ENCODE results near the gene NPLOC4. TPM values are rescaled to one million over a fixed set of nuclear protein-coding genes. Genes with fewer than 3 reads are reported as not detected.

NPLOC4 gene
- total and polyA plus RNA-seq, 2 of the 8 experiments (the other 6 are each of a cell fraction or from before 2014, with no cell fraction given) = 70.7 to 92.7 TPM

DNA sequence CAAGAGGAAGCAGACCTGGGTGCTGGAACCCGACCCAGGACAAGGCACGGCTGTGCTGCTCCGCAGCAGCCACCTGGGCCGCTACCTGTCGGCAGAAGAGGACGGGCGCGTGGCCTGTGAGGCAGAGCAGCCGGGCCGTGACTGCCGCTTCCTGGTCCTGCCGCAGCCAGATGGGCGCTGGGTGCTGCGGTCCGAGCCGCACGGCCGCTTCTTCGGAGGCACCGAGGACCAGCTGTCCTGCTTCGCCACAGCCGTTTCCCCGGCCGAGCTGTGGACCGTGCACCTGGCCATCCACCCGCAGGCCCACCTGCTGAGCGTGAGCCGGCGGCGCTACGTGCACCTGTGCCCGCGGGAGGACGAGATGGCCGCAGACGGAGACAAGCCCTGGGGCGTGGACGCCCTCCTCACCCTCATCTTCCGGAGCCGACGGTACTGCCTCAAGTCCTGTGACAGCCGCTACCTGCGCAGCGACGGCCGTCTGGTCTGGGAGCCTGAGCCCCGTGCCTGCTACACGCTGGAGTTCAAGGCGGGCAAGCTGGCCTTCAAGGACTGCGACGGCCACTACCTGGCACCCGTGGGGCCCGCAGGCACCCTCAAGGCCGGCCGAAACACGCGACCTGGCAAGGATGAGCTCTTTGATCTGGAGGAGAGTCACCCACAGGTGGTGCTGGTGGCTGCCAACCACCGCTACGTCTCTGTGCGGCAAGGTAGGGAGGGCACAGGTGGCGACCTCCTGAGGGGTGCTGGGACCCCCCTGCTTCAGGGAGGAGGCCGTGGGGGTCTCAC lies 108.1 kb downstream of the NPLOC4 start:
- POLR2A ChIA-PET (ENCODE audit: partially characterized antibody) = interaction anchor here (1.2 to 30.5 kb wide), 5 partner anchors 9 to 32 kb away, joined by 3 to 1004 read pairs (median 15); partner anchors contain the start of gene ACTG1
- H2BK20ac ChIP-seq (ENCODE audit: low read length) = no peak overlapping the region
- peaks cover 0 to 7% of the 10 kb centered on the region in 2 experiments for H4K20me1 ChIP-seq (replicated peaks in 1 of 2; ENCODE audit: control insufficient read depth in 1 of 2, insufficient read depth in 2 of 2, low read length in 2 of 2)
- H4K8ac ChIP-seq (ENCODE audit: extremely low read depth, insufficient read depth, low read length) = no peak overlapping the region
- no peak overlapping the region for H3K9ac ChIP-seq (replicated peaks in 1 of 4; ENCODE audit: extremely low read depth in 1 of 4, low read depth in 3 of 4, low read length in 3 of 4)
- H3K27me3 ChIP-seq (replicated peaks in 1 of 4; ENCODE audit: control insufficient read depth in 3 of 4, extremely low read depth in 1 of 4, insufficient read depth in 3 of 4, low read length in 3 of 4) = peaks cover 0 to 9% (median 8%) of the 10 kb centered on the region in 4 experiments; a peak in 4 of 7 replicates
- no peak for TF ChIP-seq SIN3A (conservative IDR thresholded peaks at IDR 0.05 in 1 of 2, IDR thresholded peaks at IDR 0.05 in 1 of 2; ENCODE audit: low read depth in 1 of 2, low read length in 2 of 2)
- H2AK5ac ChIP-seq (ENCODE audit: low read depth, low read length) = no peak overlapping the region
- no peak overlapping the region for H3K27ac ChIP-seq (ENCODE audit: low read depth, low read length)
- H3K4ac ChIP-seq (replicated peaks; ENCODE audit: insufficient read length, low read depth, low read length) = no peak overlapping the region
- H3K4me1 ChIP-seq (replicated peaks in 1 of 4; ENCODE audit: control insufficient read depth in 3 of 4, insufficient read depth in 4 of 4, low read length in 3 of 4) = 0 out of 7 replicates have a peak, but pooled peaks cover 0 to under 1% (median 0%) of the 10 kb centered on the region in 4 experiments
- no peaks in the 10 kb centered on the region for H3K79me2 ChIP-seq (ENCODE audit: control insufficient read depth in 1 of 2, insufficient read depth in 2 of 2, low read length in 2 of 2)
- no peak overlapping the region for H2BK12ac ChIP-seq (ENCODE audit: low read depth, low read length)
- H3K9me3 ChIP-seq (ENCODE audit: insufficient read depth in 2 of 2, low read depth in 1 of 2, low read length in 1 of 2) = peaks cover 4 to 8% of the 10 kb centered on the region in 2 experiments; a peak in 1 of 4 replicates
- no peak overlapping the region for H2BK120ac ChIP-seq (replicated peaks; ENCODE audit: low read depth, low read length)
- no peaks in the 10 kb centered on the region for H3K79me1 ChIP-seq (ENCODE audit: low read depth, low read length)
- DNase-seq (ENCODE audit: low read depth in 1 of 2, low spot score in 2 of 2) (no peak), FAIRE-seq (no peak)
- WGBS, 2 experiments (ENCODE audit: extremely low coverage in 1 of 2, insufficient coverage in 1 of 2, insufficient read length in 1 of 2, insufficient replicate concordance in 2 of 2, low coverage in 1 of 2, low lambda C conversion rate in 2 of 2, missing lambda C conversion rate in 1 of 2) = 92% methylated on average over 32 of the region's 62 CpGs; no CpG with 5 or more reads in 1 of the 2 experiments
- H3K18ac ChIP-seq (ENCODE audit: extremely low read depth, low read length) = no peak overlapping the region
- H3K4me3 ChIP-seq (ENCODE audit: extremely low read depth in 1 of 4, insufficient read depth in 2 of 4, low read depth in 3 of 4, low read length in 4 of 4) = no peak overlapping the region
- no peak overlapping the region for H4K5ac ChIP-seq (ENCODE audit: insufficient read length, low read depth, low read length)
- no peak overlapping the region for H3K56ac ChIP-seq (replicated peaks; ENCODE audit: insufficient read length, low read depth, low read length)
- H3K23ac ChIP-seq (ENCODE audit: insufficient read length) = no peak overlapping the region
- H2BK15ac ChIP-seq (ENCODE audit: low read length) = no peak overlapping the region
- H3K36me3 ChIP-seq (ENCODE audit: control insufficient read depth in 2 of 4, insufficient read depth in 4 of 4, low read length in 3 of 4) = no peaks in the 10 kb centered on the region
- CTCF ChIA-PET (ENCODE audit: partially characterized antibody) = interaction anchor here (0.6 to 2.6 kb wide), 5 partner anchors 9 to 89 kb away, joined by 3 to 16 read pairs (median 7); no protein-coding TSS in a partner anchor
- no peak overlapping the region for H3K14ac ChIP-seq (ENCODE audit: insufficient read length)
- H4K91ac ChIP-seq (replicated peaks; ENCODE audit: insufficient read length, low read length) = peak overlapping the region; percentile 30
- H2AFZ ChIP-seq (ENCODE audit: low read length) = no peak overlapping the region
- H2BK5ac ChIP-seq (ENCODE audit: low read depth, low read length) = no peak overlapping the region
- no peak overlapping the region for H3K4me2 ChIP-seq (ENCODE audit: insufficient read depth in 1 of 2, low read depth in 2 of 2, low read length in 2 of 2)
- peaks cover 19% of the 10 kb centered on the region; the same call in 1 of the 2 replicates for H3K23me2 ChIP-seq (ENCODE audit: low read depth, low read length)

All from H1 (cell line).